Brain microvascular endothelial cell (primary cell): ENCODE measurements around the gene PTPRN2.

Experiments used
- DNase-seq: peaks from one replicate; pipeline ENCODE4 v3.0.0-alpha.2; 2020
- H3K27ac ChIP-seq: fragments of 250-450 bp; sonication (Bioruptor Pico); 2 replicates; pipeline ENCODE4 v1.5.1; 2020; ENCODE audit warnings: mild to moderate bottlenecking, moderate library complexity
- H3K27me3 ChIP-seq: fragments of 250-450 bp; sonication (Bioruptor Pico); replicated peaks from 2 replicates; pipeline ENCODE4 v1.5.1; 2020; ENCODE audit warnings: mild to moderate bottlenecking
- H3K36me3 ChIP-seq: fragments of 250-450 bp; sonication (Bioruptor Pico); replicated peaks from 2 replicates; pipeline ENCODE4 v1.5.1; 2020; ENCODE audit warnings: mild to moderate bottlenecking
- H3K4me3 ChIP-seq: 2 replicates; pipeline ENCODE4 v1.5.1; 2011; ENCODE audit warnings: low read depth, mild to moderate bottlenecking, control low read depth, low read length, moderate library complexity
- CTCF ChIP-seq: IDR thresholded peaks from 2 replicates; pipeline ENCODE4 v1.5.1; 2011; ENCODE audit warnings: low read depth, mild to moderate bottlenecking, moderate library complexity, low read length, control low read depth, inconsistent platforms; ENCODE audit errors: missing control alignments
- in situ Hi-C: cut with HindIII; loops from 2 replicates; pipeline ENCODE4 v1.10.0; 2017; ENCODE audit warnings: low sequenced_read_pairs, low pct_ligation_motif_present

Gene PTPRN2

DNA sequence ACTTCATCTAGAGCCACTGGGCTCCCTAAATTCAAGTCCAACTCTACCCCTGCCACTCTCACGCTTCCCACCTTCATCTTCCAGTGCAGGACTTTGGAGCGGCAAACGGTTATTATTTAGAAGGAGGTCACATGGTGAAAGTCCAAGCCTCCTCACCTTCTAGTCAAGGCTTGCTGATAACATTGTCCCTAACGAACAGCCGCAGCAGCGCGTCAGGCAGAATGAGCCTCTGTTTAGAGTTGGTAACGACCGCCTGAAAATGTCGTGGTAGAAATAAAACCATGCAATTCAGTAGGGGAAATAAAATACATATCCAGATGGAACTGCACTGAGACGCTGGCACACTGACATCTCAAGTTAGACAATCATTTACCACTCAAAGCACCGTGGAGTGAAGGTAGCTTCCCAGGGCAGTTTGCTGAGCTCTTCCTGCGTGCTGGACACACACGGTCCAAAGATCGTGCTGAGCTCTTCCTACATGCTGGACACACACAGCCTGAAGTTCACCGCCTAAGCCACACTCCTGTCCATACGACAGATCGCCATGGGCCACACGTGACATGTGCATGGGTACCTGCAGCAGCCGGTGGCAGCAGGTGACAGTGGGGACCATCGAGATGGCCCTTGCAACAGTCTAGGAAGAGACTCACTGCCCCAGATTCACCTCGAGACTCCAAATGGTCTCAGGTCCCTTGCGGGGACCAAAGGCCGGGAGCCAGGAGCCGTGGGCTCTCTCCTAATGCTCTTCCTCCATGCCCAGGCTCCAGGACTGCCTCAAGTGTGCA is 323.5 kb downstream of the PTPRN2 start:
- Histone ChIP-seq H3K4me3 (no peak overlapping the region), H3K27ac (no peak overlapping the region), H3K27me3 (no peaks in the 10 kb centered on the region), H3K36me3 (no peaks in the 10 kb centered on the region)
- in situ Hi-C loops = no loop called here
- TF ChIP-seq CTCF = no peak
- no peak for DNase-seq

DNA sequence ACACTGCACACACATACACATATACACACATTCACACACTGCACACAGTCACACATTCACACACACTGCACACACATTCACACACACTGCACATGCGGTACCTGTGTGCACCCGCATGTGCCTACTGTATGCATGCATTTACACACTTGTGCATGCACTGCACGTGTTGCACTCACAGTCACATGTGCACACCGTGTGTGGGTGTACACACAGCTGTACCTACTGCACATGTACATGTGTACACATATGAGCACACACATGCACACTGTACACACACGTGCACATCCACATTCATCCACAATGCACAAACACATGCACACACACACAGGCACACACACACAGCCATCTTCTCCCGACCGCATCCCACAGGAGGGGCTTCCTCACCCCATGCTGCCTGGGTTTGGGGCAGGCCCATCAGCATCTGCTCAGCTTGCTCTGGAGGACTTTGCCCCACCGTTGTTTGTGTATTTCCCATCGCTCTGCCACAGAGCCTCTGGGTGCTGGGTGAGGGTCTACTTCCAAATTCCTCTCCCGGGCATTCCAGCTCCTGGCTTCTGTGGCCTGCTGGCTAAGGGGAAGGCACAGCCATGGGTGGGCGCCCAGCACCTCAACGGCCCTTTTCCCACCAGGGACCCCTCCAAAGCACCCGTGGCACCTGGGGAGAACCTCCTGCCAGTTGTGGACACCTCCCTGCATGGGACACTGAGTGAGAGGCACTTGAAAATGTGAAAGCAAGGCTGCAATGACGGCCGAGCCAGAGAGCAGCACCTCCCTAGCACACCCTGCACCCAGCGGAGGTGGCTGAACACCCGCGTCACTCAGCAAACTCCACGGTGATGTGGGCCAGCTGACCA is 324.3 kb downstream of the PTPRN2 start:
- no peak for DNase-seq
- Histone ChIP-seq H3K27me3 (no peaks in the 10 kb centered on the region), H3K36me3 (no peaks in the 10 kb centered on the region), H3K4me3 (no peak overlapping the region), H3K27ac (no peak overlapping the region)
- TF ChIP-seq CTCF = no peak
- in situ Hi-C loops = no loop called here

GRCh38 chr7:158262284-158263109 is 325.1 kb downstream of the PTPRN2 start:
- in situ Hi-C loops = no loop called here
- Histone ChIP-seq H3K27me3 (no peaks in the 10 kb centered on the region), H3K4me3 (no peak overlapping the region), H3K27ac (no peak overlapping the region), H3K36me3 (no peaks in the 10 kb centered on the region)
- DNase-seq = no peak
- no peak for TF ChIP-seq CTCF

DNA sequence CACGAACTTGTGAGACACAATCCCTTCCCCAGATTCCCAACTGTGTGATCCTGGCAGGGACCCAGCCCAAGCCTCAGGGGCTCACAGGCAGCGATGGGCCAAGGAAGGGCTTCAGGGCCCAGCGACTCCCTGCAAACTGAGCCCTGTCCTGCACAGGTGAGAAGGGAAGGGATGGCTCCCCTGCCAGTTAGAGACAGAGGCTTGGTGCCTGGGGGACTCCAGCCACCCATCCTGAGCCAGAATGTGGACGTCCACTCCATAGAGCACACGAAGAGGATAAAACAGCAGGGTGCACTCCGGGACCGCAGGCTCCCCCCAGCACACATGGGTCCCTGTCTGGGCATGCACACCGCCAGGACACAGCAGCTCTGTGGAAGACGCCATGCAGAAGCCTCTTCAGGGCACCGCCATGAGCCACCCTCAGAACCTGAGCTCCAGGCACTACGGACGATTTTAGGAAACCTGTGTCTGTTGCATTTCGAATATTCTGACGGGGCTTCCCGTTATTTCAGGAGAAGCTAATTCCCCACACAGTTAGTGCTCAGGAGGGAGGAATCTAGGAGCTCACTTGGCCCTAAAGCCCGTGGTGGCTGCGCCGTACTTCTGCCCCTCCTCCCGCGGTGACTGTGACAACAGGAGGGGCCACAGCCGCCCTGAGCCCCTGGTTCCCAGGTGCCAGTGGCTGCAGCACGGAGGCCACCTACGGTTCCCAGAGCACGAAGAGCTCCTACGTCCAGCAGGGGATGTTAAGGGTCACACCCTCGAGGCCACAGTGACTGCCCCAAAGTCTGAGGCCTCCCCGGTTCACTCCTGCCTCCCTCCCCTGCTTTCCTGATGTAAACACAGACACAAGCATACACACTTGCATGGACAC is 326.0 kb downstream of the PTPRN2 start:
- in situ Hi-C loops = no loop called here
- H3K27me3 ChIP-seq = no peaks in the 10 kb centered on the region

More for the DNA sequence above, 326.0 kb downstream of the PTPRN2 start:
- no peak for DNase-seq
- Histone ChIP-seq H3K36me3 (no peaks in the 10 kb centered on the region), H3K4me3 (no peak overlapping the region), H3K27ac (no peak overlapping the region)
- no peak for TF ChIP-seq CTCF
